Limb (tissue), 2 donors: ENCODE data around the gene C16orf96.

Experiments used
- DNase-seq, 2 donors: peaks; one replicate each; pipeline ENCODE4 v3.0.0-alpha.2; 2016; ENCODE audit errors: extremely low spot score in 2 of 2

Gene C16orf96

DNA sequence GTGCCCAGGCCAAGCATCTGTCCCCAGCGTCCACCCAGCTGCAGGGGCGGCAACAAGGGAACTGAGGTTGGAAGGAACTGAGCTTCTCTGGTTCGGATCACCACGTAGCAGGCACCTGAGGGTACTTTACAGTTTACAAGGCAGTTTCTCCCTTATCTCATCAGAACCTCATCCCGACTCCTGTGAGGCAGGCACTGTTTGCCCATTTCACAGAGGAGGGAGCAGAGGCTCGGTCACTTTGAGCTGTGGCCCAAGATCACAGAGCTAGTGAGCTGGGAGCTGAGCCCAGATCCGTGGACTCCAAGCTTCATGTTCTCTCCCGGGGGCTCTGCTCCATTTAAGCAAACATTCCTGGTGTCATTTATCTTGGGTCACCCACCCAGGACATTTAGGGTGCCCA lies 43.4 kb downstream of the C16orf96 start:
- no peak for DNase-seq

DNA sequence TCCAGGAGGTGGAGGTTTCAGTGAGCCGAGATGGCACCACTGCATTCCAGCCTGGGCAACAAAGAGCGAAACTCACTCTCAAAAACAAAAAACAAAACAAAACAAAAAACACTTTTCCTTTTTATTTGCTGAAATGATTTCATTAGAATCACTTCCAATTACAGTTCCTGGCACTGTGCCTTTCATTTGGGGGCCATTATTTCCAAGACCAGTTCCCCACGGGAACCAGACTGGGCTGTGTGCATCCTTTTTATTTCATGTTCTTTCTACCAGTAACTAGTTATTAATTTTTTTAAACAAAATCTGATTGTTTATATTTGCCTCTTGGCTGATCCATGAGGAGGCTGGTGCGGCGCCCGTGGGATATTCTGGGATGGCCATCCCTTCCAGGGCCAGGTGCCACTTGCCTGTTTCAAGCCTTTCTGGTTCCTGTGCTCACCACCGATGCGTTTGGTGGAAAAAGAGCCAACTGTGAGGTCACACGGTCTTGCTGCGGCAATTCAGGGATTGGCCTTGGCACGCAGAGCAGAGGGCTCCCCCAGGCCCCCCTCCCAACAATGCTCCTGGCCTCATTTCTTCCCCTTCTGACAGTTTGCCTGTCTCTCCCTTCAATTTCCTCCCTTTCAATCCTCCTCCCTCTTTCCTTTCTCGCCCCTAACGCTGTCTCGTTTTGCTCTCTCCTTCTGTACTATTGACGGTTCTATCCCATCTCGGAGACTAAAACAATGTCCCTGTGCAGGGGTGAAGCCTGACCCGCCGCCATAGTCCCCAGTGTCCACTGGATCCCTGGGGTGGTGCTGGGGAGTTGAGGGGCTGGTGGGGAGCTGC lies 45.1 kb downstream of the C16orf96 start:
- peak; percentile 47 to 57 for DNase-seq

DNA sequence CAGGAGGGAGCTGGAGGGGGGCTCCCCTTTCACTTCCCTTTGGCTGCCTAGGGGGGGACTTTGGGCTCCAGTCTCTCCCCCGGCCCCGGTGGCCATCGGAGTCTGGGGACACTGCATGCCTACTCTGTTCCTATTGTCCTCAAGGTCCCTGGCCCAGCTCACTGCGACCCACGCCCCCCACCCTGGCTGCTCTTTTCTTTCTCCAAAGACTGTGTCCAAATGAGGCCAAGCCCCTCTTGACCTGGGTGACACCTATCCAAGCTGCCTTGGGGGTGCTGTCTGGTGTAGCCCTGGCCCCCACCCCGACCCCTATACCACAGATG lies 45.7 kb downstream of the C16orf96 start:
- no peak for DNase-seq

DNA sequence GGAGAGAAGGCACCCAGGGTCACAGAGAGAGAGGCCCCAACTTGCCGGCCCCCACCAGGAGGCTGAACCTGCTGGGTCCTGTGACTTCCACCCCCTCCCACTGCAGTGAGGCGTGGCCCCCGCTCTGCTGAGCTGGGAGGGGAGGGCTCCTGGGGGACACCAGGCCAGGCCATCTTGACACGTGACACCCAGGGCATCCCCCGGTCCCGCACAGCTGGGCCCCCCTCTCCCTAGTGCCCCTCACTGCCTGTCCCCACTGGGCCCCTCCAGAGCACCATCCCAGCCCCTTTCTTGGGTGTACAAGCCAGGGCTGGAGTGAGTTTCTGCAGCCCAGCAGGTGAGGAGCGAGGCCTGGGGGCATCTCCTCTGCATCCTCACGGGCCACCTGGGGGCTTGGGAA lies 46.2 kb downstream of the C16orf96 start:
- DNase-seq = no peak

DNA sequence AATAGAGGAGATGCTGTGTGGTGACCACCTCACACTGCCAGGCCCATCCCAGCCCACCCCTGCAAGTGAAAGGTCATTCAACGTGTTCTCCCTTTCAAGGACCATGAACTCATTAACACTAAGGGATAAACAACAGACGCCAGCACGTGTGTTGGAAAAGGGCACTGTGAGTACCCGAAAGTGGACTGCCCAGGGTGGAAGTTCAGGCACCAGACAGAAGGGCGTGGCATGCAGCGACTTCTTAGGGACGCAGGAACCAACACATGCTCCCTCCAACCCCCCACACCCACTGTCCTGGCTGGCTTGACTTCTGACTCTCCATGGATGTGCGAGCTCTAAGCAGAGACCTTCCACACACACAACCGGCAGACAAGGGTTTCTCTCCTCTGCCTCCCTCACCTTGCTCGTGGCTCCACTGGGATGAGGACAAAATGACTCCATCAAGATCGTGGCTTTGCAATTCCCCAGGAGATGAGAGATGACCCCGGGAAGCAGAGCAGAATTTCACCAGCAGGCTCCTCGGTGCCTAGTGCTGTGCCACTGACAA lies 47.6 kb downstream of the C16orf96 start:
- DNase-seq = no peak

DNA sequence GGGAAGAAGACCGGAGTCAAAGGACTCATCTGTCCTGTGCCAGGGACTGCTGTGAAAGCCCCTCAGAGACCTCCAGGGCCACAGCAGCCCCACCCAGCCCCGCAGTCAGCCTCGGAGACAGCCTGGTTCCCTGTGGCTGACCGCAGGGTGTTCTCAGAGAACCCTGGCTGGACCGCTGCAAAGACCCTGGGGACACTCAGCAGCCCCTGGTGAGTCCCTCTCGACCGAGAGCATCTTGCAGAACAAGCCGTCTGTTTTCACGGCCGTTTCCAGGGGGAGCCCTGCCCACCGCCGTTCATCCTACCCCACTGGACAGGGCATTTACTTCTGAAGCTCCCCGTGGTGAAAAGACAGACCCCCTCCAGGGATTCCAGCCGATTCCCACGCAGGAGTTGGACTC lies 48.3 kb downstream of the C16orf96 start:
- DNase-seq = no peak

DNA sequence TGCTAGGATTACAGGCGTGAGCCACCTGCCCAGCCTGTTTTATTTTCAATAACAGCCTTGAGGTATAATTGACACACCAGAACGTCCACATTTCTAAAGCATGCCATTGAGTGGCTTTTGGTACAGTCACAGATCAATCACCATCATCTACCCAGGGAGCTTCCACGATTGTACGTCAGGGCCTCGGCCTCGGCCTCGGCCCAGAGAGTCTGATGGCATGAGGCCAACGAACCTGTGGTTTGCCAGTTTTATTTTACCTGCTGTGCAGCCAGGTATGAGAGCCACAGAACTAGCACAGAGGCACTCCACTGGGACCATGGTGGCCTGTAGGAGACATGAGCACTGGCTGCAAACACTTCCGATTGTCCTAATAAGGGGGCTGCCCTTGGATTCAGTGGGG lies 50.2 kb downstream of the C16orf96 start:
- DNase-seq = no peak

DNA sequence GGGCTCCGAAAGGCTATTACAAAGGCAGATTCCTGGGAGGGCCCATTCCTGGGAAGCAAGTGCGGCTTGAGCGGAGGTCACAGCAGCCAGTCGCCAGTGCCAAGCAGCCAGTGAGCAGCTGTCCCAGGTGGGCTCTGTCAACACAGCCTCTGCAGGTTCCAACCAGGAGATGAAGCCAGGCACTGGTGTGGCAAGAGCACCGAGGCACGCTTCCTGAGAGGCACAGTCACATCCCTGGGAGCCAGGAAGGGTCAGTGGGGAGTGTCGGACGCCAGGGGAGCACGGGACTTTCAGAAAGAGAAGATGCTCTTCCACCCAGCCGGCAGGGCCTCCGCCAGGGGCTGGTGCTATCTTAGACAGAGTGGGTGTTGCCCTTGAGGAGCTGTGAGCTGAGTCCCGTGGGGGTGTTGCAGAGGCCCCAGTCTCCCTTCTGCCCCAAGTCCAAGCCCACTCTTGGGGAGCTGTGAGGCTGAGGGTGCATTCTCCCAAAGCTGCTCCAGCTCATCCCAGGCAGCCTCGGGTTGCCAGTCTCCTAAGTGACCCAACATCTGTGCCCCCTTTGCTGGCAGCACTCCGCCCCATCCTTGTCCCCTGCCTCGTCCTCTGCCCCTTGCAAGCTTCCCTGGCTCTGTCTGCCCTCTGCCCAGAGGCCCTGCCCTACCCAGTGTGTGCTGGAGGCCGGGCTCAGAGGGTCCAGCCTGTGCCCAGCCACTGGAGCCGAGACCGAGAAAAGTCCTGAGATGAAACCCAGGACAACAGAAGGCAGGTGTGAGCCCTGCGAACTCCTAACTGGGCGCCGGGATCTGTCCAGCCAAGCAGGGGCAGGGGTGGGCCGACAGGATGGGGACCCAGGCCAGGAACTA lies 51.9 kb downstream of the C16orf96 start:
- DNase-seq = no peak

DNA sequence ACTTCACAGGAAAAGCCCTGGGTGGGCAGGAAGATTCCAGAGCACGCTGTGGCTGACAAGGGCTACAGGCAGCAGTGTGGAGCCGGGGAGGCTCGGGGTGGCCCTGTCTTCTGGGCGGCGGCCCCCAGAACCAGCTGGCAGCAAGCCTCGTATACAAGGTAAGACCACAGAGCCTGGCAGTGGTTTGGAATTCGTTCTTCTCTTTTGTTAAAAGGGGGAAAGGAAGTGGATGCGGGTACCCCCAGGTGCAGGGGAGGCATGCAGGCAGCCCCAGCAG lies 52.5 kb downstream of the C16orf96 start:
- DNase-seq = no peak

DNA sequence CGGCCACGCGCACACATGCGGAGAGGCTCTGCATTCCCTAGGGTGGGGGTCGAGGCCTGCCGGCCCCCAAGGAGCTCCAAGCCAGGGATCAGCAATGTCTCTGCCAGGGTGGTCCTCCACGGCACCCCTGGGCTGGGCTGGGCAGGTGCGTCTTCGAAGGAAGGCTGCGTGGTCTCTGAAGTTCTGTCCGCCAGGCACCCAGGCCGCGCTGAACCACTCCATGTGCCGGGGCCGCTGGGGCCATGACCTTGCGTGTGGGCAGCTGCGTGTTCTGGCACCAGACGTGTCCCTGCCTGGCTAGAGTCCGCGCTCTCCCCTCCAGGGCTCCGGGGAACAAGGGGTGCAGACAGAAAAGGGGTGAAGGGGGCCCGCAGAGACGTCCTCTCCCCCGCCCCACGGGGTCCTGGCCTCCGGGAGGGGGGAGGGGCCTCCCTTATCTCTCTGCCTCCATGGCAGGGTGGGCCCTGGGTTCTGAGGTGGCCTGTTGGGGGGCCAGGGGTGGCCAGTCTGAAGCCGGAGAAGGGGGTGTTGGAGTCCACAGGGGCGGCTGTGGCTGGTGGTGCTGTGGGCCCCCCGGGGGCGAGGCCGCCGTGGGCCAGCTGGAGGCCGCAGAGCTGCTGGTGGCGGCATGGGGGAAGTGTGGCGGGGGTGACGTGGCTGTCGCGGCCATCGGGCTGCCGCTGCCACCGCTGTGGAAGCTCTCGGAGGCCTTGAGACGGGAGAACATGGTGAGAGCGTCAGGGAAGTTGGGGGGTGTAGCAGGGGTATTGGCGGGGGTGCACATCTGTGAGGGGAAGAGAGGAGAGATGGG lies 53.3 kb downstream of the C16orf96 start:
- no peak for DNase-seq

DNA sequence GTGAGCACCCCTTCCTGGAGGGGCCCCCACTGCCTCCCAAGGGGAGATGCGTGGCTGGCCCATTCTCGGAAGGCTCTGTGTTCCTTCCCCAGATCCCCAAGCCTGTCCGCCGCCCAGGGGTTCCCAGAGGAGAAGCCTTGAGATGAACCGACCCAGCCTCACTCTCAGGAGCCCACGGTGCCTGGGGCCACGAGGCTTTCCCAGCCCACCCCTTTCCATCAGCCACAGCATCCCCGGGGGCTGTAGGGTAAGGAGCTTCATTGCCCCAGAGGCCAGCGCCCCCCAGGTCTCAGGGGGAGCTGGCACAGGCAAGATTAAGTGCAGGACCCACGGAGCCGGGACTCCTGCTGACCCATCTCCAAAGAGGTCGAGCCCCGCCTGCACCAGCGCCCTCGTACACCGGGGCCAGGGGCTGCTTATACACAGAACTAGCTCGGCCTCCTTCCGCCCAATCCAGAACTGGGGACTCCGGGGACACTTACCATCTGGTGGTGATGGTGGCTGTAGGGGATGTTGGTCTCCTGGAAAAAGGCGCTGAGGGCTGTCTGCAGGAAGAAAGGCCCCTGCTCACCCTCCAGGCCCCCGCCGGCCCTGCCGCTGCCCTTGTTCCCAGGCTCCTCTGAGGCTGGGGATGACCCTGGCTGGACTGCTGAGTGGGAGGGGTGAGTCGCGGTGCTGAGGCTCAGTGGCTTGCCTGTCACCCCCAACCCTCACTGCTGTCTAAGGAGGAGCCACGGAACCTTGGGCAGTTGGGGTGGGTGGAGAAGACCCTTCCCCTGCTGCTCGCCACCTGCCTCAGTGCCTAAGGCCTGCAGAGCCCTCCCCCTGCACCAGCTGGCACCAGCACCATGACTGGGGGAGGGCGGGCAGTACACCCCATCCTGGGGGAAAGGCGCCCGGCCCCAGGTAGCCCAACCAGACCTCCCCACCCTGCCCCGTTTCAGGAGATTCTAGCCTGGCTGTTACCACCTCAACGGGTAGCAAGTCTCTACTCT lies 54.2 kb downstream of the C16orf96 start:
- no peak for DNase-seq

DNA sequence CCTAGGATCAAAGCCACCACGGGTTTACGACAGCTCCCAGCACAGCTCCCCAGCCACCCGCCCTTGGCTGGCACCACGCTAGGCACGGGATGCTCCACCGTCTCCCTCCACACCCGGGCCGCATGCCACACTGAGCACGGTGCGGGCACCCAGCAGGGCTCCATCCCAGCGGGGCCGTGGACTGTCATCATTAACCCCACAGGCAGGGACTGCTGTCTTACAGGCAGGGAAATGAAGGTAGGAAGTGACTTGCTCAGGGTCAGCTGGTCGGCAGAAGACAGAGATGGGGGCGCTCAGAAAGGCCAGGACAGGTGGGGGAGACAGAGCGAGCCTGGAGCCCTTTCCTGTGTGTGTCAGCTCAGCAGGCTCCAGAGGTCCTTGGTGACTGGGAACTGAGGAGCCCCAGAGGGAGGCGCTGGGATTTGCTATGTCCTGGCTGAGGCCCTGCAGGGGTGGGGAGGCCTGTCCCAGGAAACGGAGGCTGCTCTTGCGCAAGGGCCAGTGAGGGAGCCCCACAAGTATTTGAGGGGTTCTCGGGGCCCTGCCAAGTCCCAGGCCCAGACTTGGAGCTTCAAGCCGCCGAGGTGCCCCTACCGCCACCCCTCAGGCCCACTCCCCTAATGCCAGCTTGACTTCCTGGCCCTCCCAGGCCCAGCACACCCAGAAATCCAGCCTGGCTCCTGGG lies 55.3 kb downstream of the C16orf96 start:
- DNase-seq = no peak

DNA sequence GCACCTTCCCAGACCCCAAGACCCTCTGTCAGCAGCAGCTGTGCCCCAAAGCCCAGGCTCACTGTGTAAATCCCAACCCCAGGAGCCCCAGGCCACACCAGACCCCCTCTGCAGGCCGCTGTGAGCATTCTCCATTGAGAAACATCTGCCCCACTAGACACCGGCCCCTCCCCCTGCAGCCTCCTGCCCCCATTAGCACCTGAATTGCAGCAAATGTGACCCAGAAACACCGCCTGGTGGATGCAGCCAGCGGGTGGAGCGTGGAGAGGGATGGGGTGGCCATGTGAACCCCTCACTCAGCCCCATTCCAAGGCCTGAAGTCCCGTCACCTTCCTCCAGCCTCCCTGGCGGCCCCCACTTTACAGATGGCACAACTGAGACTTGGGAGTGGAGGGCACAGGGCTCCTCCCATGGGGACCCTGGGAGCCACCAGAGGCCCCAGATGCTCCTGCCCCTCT lies 56.4 kb downstream of the C16orf96 start:
- no peak for DNase-seq

DNA sequence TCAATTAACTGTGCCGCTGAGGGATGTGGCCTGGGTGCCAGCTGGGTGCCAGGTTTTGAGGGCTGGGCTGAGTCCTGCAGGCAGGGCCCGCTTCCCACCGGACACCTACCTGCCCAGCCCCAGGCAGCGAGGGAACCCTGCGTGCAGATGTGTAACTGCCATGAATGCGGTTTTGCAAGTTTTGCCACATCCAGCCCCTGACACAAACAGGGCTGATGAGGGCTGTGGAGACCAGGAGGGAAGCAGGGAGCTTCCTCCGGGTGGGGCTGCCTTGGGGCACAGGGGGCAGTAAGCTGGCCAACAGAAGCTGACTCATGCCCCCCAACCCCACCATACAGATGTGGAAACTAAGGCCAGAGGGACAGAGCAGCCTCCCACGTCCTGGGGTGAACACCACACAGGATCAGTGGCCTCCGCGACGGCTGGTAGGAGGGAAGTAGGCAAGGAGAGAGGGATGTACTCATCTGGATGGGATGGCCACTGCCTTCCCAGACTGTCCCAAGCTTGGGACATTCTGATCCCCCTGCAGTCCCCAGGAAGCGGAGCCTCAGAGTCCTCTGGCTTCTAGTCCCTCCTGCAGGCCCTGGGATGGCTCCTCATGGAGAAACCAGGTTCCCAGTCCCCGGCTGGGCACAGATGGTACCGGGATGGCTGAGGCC lies 57.0 kb downstream of the C16orf96 start:
- DNase-seq = no peak

DNA sequence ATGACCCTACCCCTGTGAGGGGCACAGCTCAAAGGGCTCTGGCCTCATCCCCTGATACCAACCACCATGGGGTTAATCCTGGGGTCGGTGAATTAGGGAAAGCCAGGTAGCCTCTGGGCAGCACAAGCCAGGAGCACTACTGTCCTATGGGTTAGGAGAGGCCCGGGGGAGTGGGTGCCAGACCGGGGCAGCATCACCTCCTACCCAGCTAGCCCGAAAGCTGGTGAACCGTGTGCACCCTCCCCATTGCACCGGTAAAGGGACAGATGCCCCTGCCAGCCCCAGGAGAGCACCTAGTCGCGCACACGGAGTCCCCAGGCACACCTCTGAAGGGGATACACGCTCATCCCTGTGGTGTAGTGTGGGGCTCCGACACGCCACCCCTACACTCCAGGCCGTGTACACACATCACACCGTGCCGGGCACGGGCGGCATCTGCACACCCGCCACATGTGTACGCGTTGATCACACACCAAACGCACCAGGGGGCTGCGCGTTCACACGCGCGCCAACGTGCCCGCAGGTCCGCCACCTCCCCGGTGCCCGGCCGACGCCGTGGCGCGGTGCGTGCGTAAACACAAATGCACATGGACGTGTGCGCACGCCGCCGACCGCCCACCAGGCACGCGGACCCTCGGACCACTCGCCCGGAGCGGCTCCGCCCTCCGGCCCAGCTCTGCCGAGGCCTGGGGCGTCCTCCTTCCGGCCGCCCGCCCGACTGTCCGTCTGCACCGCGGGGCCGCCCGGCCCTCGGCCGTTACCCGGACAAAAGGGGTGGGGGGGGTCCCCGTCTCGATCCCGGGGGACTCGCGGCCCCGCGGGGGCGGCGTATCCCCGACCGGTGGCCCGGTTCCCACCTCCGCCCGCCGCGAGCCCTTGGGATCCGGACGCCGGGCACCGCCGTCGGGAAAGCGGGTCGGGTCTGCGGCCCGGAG lies 57.8 kb downstream of the C16orf96 start:
- DNase-seq = peak; percentile 20 to 70

DNA sequence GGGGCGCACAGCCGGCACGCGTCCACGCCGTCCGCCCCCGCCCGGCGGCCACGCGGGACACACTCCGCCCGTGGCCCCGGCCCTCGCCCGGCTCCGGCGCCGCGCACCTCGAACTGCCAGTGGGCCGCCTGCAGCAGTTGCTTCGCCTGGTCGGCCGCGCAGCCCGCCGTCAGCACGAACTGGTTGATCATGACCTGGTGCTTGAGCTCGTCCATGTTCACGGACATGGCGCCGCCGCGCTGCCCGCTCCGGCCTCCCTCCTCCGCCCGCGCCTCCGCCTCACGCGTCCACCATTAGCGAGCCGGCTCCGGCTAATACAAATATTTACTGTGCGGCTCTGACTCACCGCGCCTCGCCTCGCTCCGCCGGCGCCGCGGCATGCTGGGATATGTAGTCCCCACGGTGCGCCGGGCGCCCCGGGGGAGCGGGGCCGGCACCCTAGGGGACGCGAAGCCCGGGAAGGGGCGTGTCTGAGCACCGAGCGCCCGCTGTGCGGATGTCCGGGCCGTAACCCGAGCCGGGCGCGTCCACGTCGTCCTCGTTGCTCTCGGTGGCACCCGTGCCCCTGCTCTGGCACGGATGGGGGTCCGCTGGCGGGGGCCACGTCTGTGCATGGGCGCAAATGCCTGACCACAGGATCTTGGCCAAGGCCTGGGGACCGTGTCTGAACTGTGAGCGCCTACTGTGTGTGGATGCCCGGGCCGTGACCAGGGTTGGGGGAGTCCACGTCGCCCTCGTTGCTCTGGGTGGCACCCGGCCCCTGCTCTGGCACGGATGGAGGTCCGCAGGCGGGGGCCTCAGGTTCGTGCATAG lies 58.6 kb downstream of the C16orf96 start, which contains the start of gene UBALD1:
TSS of gene UBALD1 (minus strand) at position 318 of the 813 bp plus-strand sequence. CDS start at position 227, 91 bp downstream.
- peak; percentile 70 to 86 for DNase-seq

DNA sequence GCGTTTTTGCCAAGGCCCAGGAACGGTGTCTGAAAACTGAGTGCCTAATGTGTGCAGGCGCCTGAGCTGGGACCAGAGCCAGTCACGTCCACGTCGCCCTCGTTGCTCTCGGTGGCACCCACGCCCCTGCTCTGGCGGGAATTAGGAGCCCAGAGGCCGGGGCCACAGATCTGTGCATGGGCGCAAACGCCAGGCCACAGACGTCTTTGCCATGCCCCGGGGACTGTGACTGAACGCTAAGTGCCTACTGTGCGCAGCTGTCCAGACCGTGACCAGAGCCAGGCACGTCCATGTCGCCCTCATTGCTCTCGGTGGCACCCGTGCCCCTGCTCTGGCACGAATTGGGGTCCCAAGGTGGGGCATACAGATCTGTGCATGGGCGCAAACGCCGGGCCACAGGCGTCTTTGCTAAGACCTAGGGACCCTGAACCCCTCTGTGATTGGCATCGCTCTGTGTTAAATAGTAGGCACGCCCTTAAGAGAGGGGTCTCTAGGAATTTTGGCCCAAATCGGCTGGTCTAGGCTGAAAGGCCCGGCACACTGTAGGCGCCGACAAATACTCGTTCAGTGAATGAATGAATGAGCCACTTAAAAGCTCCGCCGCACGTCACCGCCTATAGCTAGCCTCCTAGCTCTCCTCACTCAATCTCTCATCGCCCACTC lies 59.4 kb downstream of the C16orf96 start:
- no peak for DNase-seq
